ENCODE measurements around the gene SUPT5H.

- TF ChIP-seq CTCF (IDR thresholded peaks at IDR 0.05) = no peak
- no peak for TF ChIP-seq POLR2A (IDR thresholded peaks at IDR 0.05)
- TF ChIP-seq EP300 (IDR thresholded peaks at IDR 0.05) = no peak
Measured at GRCh38 chr19:39518975-39519374, 73.6 kb downstream of the SUPT5H start.

All from ovary (tissue), 3 donors.